Right atrium auricular region (tissue), 2 donors: ENCODE measurements around the gene HIRIP3. TPM values are rescaled to one million over a fixed set of nuclear protein-coding genes. Genes with fewer than 3 reads are reported as not detected.

Experiments used
- DNase-seq: peaks from one replicate; pipeline ENCODE4 v3.0.0-alpha.2; 2019; ENCODE audit warnings: low spot score
- H3K27ac ChIP-seq, 2 donors: fragments of 200-600 bp; sonication (generic); 1 replicate in 1 of 2; 2 replicates in 1 of 2; pipeline ENCODE4 v1.5.1; 2016 to 2019
- H3K27me3 ChIP-seq, 2 donors: fragments of 200-600 bp; sonication (generic); one replicate each; pipeline versions ENCODE4 v1.5.1 to v1.6.0; 2017 to 2019
- H3K36me3 ChIP-seq: fragments of 200-600 bp; sonication (generic); one replicate; pipeline ENCODE4 v1.5.1; 2016
- H3K4me1 ChIP-seq, 2 donors: fragments of 200-600 bp; sonication (generic); one replicate each; pipeline versions ENCODE4 v1.5.1 to v1.6.0; 2017 to 2019
- H3K4me3 ChIP-seq, 2 donors: fragments of 200-600 bp; sonication (generic); 1 replicate in 1 of 2; 2 replicates in 1 of 2; pipeline ENCODE4 v1.5.1; 2017 to 2019; ENCODE audit warnings: mild to moderate bottlenecking in 1 of 2, moderate library complexity in 1 of 2
- H3K9me3 ChIP-seq, 2 donors: fragments of 200-600 bp; sonication (generic); one replicate each; pipeline ENCODE4 v1.5.1; 2019
- total RNA-seq, 2 donors: library from RNA; depleted of rRNA; stranded (reverse); fragments of >200 nt; gene quantifications; one replicate each; pipeline ENCODE4 v1.1.0, GENCODE V29; 2016
- TF ChIP-seq, protein P1 (sequence below), 2 donors: fragments of 200-600 bp; sonication (generic); IDR thresholded peaks; one replicate each; pipeline ENCODE4 v1.5.1; 2019; ENCODE audit warnings: antibody characterized with exemption in 2 of 2

The HIRIP3 gene
- total RNA-seq, 2 donors from 2014 or later, result 10.3 to 11.4 TPM

DNA sequence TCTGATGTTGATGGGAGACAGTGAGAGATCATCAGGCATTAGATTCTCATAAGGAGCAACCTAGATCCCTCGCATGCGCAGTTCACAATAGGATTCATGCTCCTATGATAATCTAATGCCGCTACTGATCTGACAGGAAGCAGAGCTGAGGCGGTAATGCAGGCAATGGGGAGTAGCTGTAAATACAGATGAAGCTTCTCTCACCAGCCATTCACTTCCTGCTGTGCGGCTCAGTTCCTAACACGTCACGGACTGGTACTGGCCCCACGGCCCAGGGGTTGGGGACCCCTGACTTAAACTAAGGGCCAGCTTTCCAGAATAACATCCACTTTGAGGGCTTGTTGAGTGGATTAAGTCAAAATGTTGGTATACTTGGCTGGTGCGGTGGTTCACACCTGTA lies 36.1 kb downstream of the HIRIP3 start:
- TF ChIP-seq, protein P1, sequence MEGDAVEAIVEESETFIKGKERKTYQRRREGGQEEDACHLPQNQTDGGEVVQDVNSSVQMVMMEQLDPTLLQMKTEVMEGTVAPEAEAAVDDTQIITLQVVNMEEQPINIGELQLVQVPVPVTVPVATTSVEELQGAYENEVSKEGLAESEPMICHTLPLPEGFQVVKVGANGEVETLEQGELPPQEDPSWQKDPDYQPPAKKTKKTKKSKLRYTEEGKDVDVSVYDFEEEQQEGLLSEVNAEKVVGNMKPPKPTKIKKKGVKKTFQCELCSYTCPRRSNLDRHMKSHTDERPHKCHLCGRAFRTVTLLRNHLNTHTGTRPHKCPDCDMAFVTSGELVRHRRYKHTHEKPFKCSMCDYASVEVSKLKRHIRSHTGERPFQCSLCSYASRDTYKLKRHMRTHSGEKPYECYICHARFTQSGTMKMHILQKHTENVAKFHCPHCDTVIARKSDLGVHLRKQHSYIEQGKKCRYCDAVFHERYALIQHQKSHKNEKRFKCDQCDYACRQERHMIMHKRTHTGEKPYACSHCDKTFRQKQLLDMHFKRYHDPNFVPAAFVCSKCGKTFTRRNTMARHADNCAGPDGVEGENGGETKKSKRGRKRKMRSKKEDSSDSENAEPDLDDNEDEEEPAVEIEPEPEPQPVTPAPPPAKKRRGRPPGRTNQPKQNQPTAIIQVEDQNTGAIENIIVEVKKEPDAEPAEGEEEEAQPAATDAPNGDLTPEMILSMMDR (IDR thresholded peaks at IDR 0.05), result no peak
- Histone ChIP-seq H3K36me3 (no peaks in the 10 kb centered on the region), H3K27ac (no peak overlapping the region), H3K4me1 (peaks cover 0 to 18% of the 10 kb centered on the region in 2 donors), H3K4me3 (no peak overlapping the region), H3K9me3 (no peaks in the 10 kb centered on the region), H3K27me3 (no peaks in the 10 kb centered on the region)
- no peak for DNase-seq

DNA sequence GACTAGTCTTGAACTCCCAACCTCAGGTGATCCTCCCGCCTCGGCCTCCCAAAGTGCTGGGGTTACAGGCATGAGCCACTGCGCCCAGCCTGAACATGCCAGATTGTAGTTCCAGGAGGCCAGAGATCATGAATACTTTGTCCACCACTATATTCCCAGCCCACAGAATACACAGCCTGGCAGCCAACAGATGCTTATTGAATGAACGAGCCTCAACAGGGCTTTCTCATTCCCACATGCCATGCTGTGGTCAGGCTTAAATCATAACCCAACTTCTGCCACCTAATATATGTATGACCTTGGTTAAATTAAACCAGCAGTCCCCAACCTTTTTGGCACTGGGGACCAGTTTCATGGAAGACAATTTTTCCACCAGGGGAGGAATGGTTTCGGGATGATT lies 36.7 kb downstream of the HIRIP3 start:
- no peaks in the 10 kb centered on the region for H3K27me3 ChIP-seq
- no peaks in the 10 kb centered on the region for H3K9me3 ChIP-seq
- H3K4me1 ChIP-seq, result peaks cover 0 to 18% of the 10 kb centered on the region in 2 donors
- no peaks in the 10 kb centered on the region for H3K36me3 ChIP-seq
- H3K27ac ChIP-seq, result no peak overlapping the region
- DNase-seq, result no peak
- TF ChIP-seq, protein P1 (IDR thresholded peaks at IDR 0.05), result no peak
- H3K4me3 ChIP-seq, result no peak overlapping the region

DNA sequence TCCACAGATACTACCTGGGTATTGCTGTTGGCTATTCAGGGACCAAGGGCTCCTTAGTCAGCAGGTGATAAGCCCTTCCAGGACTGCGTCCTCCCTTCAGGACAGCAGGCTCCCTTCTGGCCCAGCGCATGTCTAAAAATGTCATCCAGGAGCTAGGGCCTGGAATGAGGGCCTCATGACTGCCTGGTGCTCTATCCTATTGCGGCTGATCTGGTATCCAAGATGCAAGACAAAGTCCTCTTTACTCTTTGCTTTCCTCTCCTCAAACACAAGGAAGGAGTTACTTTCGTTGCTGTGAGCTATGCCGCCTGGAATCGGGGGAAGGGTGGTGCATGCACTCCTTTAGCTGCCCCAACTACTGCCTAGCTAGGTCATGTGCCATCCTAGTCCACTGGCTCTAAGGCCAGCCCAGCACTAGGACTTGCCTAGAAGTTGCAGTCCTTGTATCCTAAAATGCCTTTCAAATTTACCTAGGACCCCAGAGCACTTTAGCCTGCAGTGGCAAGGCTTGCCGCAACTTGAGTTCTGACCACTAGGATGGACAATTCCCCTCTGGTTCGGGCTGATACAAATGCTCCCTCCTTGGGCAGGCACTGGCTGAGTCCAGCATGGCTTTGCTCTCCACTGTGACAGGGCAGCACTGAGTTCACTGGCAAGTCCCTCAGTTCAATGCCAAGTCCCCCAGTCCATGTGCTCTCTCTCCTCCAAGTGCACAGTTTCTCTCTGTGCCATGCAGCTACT lies 43.6 kb downstream of the HIRIP3 start:
- Histone ChIP-seq H3K27me3 (no peaks in the 10 kb centered on the region), H3K4me3 (no peak overlapping the region), H3K4me1 (no peaks in the 10 kb centered on the region), H3K36me3 (no peaks in the 10 kb centered on the region), H3K27ac (no peak overlapping the region), H3K9me3 (no peaks in the 10 kb centered on the region)
- DNase-seq, result no peak
- TF ChIP-seq, protein P1 (IDR thresholded peaks at IDR 0.05), result no peak

DNA sequence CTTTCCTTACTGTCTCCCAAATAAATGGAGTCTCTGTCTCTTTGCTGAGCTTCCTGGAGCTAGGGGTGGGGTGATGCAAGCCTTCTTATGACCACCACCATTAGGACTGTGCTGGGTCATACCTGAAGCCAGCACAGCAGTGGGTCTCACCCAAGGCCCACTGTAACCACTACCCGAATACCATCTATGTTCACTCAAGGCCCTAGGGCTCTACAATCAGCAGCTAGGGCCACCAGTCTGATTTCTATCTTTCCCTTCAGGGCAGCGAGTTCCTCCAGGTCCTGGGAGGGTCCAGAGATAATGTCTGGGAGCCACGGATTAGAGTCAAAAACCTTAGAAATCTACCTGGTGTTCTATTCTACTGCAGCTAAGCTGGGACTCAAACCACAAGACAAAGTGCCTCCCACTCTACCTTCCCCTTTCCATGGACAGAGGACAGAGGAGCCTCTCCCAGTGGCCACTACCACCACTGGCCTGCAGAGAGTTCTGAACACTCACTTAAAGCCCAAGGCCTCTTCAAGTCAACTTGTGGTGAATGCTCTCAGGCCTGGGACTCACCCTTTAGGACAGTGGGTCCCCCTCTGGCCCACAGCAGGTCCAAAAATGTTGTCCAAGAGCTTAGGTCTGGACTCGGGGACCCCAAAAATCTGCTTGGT lies 44.5 kb downstream of the HIRIP3 start:
- DNase-seq, result no peak
- Histone ChIP-seq H3K27ac (no peak overlapping the region), H3K27me3 (no peaks in the 10 kb centered on the region), H3K36me3 (no peaks in the 10 kb centered on the region), H3K4me3 (no peak overlapping the region), H3K4me1 (no peaks in the 10 kb centered on the region), H3K9me3 (no peaks in the 10 kb centered on the region)
- TF ChIP-seq, protein P1 (IDR thresholded peaks at IDR 0.05), result no peak

DNA sequence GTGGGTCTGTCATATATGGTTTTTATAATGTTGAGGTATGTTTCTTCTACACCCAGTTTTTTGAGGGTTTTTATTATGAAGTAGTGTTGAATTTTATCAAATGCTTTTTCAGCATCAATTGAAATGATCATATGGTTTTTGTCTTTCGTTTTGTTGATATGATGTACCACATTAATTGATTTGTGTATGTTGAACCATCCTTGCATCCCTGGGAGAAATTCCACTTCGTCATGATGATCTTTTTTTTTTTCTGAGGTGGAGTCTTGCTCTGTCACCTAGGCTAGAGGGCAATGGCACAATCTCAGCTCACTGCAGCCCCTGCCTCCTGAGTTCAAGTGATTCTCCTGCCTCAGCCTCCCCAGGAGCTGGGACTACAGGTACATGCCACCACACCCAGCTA lies 47.5 kb downstream of the HIRIP3 start:
- H3K4me3 ChIP-seq, result no peak overlapping the region
- H3K4me1 ChIP-seq, result peaks cover 0 to 14% of the 10 kb centered on the region in 2 donors
- H3K9me3 ChIP-seq, result no peaks in the 10 kb centered on the region
- H3K27ac ChIP-seq, result no peak overlapping the region
- H3K27me3 ChIP-seq, result no peaks in the 10 kb centered on the region
- H3K36me3 ChIP-seq, result no peaks in the 10 kb centered on the region
- TF ChIP-seq, protein P1 (IDR thresholded peaks at IDR 0.05), result no peak
- no peak for DNase-seq
